Measurements from ENCODE around the gene IRF2BP2. TPM values are rescaled to one million over a fixed set of nuclear protein-coding genes. Genes with fewer than 3 reads are reported as not detected.

The IRF2BP2 gene
- total and polyA plus RNA-seq, 2 of the 13 experiments (the other 11 are each of a cell fraction or from before 2014, with no cell fraction given) = 140 to 147 TPM

DNA sequence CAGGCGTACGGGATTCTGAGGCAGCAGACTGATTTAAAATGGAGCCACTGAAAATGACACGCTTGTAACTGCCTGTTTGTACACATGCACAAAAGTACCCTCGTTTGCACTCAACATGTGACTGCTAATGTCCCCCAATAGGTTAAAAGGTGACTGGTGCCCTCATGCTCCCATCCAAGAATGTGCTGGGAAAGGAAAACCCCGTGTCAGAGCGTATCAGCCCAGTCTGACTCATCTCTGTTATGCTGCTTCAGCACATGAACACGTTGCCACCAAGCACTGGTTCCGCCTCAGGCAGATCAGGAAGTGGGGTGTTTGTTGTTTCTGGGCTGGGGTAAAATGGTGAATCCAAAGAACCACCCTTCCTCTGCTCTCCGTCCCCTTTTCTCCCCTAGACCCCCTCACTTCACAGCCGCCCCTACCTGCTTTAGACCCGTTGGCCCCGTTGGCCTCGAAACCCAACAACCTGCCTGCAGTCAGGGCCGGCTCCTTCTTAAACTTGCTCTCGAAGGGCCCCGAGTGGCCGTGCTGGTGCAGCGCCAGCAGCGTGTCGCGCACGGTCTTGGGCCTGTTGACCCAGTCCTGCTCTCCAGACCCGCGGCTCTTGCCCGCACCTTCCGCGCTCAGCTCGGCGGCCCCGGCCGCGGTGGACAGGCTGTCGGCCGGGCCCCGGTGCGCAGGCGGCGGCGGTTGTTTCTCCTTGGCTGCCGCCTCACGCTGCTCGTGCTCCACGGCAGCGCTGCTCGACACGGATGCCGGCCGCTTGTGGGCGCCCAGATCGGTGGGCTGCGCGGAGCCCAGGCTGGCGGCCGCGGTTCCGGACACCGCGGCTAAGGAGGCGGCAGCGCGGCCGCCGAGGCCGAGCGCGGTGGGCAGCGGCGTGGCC lies 1.7 kb downstream of the IRF2BP2 start (continued):
- TF ChIP-seq, protein P1, sequence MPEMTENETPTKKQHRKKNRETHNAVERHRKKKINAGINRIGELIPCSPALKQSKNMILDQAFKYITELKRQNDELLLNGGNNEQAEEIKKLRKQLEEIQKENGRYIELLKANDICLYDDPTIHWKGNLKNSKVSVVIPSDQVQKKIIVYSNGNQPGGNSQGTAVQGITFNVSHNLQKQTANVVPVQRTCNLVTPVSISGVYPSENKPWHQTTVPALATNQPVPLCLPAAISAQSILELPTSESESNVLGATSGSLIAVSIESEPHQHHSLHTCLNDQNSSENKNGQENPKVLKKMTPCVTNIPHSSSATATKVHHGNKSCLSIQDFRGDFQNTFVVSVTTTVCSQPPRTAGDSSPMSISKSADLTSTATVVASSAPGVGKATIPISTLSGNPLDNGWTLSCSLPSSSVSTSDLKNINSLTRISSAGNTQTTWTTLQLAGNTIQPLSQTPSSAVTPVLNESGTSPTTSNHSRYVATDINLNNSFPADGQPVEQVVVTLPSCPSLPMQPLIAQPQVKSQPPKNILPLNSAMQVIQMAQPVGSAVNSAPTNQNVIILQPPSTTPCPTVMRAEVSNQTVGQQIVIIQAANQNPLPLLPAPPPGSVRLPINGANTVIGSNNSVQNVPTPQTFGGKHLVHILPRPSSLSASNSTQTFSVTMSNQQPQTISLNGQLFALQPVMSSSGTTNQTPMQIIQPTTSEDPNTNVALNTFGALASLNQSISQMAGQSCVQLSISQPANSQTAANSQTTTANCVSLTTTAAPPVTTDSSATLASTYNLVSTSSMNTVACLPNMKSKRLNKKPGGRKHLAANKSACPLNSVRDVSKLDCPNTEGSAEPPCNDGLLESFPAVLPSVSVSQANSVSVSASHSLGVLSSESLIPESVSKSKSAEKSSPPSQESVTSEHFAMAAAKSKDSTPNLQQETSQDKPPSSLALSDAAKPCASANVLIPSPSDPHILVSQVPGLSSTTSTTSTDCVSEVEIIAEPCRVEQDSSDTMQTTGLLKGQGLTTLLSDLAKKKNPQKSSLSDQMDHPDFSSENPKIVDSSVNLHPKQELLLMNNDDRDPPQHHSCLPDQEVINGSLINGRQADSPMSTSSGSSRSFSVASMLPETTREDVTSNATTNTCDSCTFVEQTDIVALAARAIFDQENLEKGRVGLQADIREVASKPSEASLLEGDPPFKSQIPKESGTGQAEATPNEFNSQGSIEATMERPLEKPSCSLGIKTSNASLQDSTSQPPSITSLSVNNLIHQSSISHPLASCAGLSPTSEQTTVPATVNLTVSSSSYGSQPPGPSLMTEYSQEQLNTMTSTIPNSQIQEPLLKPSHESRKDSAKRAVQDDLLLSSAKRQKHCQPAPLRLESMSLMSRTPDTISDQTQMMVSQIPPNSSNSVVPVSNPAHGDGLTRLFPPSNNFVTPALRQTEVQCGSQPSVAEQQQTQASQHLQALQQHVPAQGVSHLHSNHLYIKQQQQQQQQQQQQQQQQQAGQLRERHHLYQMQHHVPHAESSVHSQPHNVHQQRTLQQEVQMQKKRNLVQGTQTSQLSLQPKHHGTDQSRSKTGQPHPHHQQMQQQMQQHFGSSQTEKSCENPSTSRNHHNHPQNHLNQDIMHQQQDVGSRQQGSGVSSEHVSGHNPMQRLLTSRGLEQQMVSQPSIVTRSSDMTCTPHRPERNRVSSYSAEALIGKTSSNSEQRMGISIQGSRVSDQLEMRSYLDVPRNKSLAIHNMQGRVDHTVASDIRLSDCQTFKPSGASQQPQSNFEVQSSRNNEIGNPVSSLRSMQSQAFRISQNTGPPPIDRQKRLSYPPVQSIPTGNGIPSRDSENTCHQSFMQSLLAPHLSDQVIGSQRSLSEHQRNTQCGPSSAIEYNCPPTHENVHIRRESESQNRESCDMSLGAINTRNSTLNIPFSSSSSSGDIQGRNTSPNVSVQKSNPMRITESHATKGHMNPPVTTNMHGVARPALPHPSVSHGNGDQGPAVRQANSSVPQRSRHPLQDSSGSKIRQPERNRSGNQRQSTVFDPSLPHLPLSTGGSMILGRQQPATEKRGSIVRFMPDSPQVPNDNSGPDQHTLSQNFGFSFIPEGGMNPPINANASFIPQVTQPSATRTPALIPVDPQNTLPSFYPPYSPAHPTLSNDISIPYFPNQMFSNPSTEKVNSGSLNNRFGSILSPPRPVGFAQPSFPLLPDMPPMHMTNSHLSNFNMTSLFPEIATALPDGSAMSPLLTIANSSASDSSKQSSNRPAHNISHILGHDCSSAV (CRISPR knock-in tag; IDR thresholded peaks at IDR 0.05; ENCODE audit: borderline replicate concordance) = no peak
- TF ChIP-seq, protein P2, sequence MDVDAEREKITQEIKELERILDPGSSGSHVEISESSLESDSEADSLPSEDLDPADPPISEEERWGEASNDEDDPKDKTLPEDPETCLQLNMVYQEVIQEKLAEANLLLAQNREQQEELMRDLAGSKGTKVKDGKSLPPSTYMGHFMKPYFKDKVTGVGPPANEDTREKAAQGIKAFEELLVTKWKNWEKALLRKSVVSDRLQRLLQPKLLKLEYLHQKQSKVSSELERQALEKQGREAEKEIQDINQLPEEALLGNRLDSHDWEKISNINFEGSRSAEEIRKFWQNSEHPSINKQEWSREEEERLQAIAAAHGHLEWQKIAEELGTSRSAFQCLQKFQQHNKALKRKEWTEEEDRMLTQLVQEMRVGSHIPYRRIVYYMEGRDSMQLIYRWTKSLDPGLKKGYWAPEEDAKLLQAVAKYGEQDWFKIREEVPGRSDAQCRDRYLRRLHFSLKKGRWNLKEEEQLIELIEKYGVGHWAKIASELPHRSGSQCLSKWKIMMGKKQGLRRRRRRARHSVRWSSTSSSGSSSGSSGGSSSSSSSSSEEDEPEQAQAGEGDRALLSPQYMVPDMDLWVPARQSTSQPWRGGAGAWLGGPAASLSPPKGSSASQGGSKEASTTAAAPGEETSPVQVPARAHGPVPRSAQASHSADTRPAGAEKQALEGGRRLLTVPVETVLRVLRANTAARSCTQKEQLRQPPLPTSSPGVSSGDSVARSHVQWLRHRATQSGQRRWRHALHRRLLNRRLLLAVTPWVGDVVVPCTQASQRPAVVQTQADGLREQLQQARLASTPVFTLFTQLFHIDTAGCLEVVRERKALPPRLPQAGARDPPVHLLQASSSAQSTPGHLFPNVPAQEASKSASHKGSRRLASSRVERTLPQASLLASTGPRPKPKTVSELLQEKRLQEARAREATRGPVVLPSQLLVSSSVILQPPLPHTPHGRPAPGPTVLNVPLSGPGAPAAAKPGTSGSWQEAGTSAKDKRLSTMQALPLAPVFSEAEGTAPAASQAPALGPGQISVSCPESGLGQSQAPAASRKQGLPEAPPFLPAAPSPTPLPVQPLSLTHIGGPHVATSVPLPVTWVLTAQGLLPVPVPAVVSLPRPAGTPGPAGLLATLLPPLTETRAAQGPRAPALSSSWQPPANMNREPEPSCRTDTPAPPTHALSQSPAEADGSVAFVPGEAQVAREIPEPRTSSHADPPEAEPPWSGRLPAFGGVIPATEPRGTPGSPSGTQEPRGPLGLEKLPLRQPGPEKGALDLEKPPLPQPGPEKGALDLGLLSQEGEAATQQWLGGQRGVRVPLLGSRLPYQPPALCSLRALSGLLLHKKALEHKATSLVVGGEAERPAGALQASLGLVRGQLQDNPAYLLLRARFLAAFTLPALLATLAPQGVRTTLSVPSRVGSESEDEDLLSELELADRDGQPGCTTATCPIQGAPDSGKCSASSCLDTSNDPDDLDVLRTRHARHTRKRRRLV (CRISPR knock-in tag; IDR thresholded peaks at IDR 0.05) = no peak
- TF ChIP-seq, protein P3, sequence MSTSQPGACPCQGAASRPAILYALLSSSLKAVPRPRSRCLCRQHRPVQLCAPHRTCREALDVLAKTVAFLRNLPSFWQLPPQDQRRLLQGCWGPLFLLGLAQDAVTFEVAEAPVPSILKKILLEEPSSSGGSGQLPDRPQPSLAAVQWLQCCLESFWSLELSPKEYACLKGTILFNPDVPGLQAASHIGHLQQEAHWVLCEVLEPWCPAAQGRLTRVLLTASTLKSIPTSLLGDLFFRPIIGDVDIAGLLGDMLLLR (CRISPR knock-in tag; IDR thresholded peaks at IDR 0.05) = peak; percentile 22; the same call in 1 of the 2 replicates
- TF ChIP-seq, protein P4, sequence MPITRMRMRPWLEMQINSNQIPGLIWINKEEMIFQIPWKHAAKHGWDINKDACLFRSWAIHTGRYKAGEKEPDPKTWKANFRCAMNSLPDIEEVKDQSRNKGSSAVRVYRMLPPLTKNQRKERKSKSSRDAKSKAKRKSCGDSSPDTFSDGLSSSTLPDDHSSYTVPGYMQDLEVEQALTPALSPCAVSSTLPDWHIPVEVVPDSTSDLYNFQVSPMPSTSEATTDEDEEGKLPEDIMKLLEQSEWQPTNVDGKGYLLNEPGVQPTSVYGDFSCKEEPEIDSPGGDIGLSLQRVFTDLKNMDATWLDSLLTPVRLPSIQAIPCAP (CRISPR knock-in tag; IDR thresholded peaks at IDR 0.05; ENCODE audit: low read depth) = no peak
- no peak for TF ChIP-seq BORCS8-MEF2B (CRISPR knock-in tag; IDR thresholded peaks at IDR 0.05)

Data from HepG2 (cell line).